Stimulated activated CD4-positive, alpha-beta T cell treated with anti-CD3 and anti-CD28 coated beads, Interleukin-1b, Interleukin-23, amount 100 ng/mL, for 4 hours (primary cell): ENCODE measurements around the gene TFF1.
A peak's percentile ranks its signal among the peaks of the same experiment; 100 is the strongest.

Experiments
- DNase-seq, 2 donors: peaks; one replicate each; pipeline ENCODE4 v3.0.0-alpha.2; 2020; ENCODE audit warnings: low read depth in 2 of 2

Gene TFF1

DNA sequence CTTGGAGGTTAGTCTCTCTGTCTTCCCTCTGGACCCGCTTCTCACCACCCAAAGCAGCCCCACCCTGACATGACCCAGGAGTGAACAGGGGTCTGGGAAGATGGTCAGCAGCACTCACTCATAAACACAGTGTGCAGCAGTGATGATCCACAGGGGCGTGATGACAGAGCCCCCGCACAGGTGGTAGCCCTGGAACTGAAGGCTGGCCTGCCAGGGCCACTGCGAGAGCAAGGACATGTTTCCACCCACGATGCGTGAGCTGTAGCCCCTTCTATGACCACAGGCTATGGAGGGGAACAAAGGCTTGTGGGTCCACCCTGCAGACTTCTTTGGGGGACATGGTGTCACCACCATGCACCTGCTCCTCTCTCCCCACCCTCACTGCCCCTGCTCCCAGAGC lies 16.6 kb upstream of the TFF1 start:
- DNase-seq, result no peak

DNA sequence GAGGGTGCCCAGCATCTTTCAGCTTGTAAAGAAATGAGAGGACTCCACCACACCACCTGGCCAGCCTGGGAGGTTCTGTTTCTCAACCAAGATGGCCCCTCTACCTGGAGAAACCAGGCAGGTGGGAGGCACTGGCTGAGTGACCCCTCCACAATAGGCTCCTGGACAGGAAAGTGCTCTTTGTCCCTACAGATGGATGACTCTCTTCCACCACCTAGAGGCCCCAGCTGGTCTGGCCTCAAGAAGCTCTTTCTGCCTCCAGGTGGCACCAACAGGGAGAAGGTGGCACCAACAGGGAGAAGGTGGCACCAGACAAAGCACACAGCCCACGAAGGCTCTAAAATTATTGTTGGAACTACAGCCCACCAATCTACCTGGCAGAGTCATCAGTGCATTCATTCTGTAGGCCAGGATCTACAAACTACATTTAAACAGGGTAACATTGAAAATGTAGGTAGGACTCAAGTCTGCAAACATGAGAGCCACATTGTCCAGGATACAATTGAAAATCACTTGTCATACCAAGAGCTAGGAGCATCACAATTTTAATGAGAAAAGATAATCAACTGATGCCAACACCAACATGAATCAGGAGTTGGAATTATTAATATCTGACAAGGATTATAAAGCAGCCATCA lies 15.1 kb upstream of the TFF1 start:
- peak in 1 of 2 donors; percentile 34 for DNase-seq

DNA sequence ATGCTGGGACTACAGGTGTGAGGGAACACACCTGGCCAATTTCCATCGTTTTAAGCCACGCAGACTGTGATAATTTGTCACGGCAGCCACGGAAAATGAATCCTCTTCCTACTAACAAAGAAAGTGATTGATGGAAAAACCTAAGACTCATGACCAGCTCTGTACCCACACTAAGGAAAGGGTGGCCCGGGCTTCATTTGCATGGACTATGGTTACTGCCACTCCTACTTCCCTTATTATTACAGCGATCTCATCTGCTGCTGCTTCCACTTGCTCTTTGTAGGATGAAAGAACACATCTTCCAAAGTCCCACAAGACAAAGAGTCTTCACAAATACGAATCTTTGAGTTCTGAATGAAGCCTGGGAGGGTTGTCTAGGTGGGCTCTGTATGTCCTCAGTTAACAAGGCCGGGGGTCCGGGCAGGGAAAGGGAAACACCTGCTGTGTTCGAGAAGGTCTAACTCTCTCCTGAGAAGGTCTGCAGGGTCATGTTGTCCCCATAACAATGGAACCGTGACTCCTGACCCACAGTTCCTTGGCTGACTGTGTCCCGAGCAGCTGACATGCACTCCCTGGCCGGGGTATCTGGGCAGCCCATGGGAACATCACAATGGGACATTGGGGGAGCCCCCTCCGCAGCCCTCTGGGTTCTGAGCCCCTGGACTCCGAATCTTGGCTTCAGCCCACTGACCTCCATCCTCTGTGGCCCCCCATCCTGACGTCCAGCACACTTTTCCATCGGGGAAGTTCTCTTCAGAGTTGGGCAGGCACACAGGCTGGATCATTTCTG lies 13.3 kb upstream of the TFF1 start:
- no peak for DNase-seq

DNA sequence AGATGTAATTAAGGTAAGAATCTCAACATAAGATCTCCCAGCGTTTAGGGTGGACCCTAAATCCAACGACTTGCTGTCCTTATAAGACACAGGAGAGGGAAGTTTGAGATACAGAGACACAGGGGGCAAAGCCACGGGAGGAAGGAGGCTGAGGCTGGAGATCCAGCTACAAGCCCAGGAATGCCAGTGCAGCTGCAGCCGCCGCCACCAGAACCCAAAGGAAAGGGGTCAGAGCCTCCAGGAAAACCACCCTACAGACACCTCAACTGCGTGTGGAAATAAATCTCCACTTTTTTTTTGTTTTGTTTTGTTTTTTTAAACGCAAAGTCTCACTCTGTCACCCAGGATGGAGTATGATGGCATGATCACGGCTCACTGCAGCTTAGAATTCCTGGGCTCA lies 12.1 kb upstream of the TFF1 start:
- DNase-seq, result no peak

DNA sequence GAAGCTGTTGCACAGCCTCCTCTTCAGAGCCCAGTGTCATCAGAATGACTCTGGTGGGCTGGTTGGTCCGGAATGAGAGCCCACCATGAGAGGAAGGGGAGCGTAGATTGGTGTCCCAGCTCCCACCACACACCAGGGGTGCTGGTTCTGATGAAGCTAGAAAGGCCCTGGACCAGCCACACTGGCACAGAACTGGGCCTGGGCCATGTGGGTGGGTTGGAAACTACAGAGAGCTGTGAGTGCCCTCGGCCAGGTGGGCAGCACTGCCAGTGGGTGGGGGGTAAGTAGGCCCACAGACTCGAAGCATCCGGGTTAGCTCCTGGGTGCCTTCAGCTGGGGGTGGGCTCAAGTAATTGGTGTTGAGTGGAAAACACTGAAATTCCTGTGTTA lies 11.6 kb upstream of the TFF1 start:
- no peak for DNase-seq

DNA sequence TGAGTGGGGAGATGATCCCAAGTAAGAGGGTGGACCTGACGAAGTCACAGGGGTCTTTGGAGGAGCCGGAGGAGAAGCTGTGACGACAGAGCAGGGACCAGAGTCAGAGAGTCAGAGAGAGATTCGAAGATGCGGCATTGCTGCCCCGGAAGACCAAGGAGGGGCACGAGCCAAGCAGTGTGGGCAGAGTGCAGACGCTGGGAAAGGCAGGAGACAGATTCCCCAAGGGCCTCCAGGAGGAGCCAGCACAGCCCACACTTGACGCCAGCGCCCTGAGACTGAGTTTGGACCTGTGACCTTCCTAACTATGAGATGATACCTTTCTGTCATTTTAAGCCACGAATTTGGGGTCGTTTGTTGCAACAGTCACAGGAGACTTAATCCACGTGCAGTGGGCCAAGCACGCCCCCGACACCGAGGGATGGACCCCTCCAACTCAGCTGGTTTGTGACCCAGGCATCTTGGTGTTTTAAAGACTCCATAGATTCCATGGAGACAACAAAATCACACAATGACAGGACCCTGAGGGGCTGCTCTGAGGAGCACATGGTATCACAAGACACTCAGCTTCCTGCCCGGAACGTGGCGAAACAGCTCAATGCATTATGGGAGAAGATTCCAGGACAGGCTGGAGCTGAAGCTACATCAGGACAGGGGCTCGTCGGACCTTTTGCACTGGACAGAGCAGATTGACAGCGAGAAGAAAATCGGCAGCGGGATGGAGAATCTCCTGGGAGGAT lies 11.0 kb upstream of the TFF1 start:
- no peak for DNase-seq

DNA sequence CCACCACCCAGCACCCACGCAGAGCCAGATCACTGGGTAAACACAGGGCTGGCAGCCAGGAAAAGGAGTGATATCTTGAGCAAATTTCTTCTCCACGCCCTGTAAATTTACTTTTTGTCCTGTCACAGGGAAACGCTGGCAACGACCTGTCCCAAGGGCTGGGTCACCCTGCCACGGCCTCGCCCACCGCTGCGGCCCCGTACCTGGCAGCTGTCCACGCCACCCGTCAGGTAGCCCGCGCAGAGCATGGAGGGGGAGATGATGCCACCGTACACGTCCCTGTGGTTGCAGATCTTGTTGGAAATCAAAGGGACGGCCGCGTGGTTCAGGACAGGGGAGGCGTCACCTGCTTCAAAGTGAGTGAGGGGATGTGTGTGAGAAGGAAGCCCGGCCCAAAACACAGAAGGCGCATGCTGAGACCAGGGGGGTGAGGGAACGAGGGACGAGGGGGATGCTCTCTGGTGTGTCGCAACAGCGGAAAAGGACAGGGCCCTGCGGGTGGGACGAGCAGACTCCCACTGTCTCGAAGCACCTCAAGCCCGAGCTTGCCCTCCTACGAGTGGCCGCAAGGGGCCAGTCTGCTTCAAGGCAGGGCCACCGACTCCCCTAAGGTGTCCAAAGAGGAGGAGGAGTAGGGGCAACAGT lies 10.1 kb upstream of the TFF1 start:
- no peak for DNase-seq

DNA sequence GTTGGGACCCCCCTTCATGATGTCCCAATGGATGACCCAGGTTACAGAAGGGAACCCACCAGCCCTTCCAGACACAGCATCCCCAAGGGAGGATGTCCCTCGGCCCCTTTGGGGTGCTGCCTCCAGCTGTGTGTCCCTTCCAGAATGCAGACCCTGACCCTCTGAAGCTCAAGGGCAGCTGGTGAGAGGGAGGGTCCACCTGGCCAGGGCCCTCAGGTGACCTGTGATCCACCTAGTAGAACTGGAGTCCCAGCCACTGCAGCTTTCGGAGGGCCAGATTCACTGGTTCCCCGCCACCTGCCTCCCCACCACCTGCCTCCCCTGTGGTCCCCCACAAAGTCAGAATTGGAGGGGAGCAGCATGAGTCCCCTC lies 9.6 kb upstream of the TFF1 start:
- no peak for DNase-seq

DNA sequence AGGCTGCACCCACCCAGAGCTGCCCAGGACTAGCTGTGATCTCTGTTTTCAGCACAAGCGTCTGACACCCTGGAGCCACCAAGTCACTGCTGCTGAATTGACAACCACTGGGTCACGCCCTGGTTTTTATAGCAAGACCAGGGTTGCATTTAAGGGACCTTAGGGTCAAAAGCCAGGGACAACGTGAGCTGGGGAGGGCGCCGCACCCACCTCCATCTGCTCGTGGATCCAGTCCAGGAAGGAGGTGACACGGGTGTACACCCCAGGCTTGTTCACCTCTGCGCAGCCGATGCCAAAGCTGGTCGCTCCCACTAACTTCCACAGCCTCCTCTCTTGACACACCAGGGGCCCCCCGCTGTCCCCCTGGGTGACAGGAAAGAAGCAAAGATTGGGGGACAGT lies 9.2 kb upstream of the TFF1 start:
- DNase-seq, result no peak

DNA sequence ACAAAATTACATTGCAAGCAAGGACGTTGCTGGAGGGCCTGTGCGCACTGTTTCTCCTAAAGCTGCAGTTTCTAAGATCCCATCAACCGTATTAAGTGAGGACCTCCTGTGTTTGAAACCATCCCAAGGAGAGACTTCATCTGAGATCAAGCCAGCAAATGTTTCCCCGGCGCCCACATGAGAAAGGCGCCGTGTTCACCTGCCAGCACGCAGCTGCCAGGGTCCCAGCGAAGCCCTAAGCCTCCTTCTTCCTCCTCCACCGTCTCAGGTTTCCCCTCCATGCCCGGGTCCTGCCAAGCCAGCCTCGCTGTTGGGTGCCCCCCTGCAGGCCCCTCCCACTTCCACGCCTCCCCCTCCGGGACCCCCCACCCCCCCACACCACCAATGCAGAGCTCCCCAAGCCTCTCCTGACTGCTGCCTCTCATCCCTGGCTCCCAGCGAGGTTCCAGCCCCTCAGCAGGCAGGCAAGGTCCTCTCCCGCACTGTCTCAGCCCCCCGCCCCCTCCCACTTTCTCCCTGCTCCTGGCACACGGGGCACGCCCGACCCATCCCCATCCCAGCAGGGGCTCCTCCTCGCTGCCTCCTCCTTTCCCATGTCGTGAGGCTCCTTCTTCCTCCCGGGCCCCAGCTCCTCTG lies 8.6 kb upstream of the TFF1 start:
- no peak for DNase-seq

DNA sequence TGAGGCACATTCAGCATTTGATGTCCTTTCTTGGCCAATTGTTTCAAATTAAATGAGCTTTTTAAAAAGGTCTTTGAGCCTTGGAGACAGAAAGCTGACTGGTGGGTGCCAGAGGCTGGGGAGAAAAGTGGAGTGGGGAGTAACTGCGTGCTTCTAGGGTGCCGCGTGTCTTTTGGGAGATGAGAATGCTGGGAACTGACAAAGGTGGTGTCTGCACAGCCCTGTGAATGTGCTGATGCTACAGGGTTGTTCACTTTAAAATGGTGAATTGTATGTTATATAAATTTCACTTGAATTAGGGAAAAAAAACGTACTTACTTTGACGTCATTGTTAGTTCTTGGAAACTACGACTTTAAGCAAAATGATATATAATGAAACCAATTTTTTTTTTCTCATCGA lies 8.1 kb upstream of the TFF1 start:
- no peak for DNase-seq

DNA sequence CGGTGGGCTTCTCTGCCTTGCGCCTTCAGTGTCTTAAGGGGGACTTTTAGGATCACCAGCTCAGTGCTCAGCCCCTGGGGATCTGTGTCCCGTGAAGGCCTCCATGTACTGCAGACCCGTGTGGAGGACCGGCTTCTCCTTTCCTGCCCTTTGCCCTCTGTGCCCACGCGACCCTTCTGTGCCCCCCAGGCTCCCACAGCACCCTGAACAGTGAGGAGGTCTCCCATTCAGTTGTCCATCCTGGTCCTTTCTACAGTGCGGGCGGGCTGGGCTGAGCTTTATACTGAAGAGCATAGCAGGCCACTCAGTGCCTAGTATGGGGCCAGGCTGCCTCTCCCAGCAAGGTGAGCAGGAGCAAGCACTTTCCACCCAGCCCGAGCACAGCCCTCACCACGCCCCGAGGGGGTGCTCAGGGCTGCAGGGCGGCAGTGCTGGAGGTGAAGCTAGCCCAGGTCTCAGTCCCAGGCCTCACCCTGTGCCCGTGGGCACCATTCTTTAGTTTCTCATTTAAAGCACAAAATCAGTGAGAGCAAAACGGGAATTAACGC lies 7.6 kb upstream of the TFF1 start:
- DNase-seq, result no peak

DNA sequence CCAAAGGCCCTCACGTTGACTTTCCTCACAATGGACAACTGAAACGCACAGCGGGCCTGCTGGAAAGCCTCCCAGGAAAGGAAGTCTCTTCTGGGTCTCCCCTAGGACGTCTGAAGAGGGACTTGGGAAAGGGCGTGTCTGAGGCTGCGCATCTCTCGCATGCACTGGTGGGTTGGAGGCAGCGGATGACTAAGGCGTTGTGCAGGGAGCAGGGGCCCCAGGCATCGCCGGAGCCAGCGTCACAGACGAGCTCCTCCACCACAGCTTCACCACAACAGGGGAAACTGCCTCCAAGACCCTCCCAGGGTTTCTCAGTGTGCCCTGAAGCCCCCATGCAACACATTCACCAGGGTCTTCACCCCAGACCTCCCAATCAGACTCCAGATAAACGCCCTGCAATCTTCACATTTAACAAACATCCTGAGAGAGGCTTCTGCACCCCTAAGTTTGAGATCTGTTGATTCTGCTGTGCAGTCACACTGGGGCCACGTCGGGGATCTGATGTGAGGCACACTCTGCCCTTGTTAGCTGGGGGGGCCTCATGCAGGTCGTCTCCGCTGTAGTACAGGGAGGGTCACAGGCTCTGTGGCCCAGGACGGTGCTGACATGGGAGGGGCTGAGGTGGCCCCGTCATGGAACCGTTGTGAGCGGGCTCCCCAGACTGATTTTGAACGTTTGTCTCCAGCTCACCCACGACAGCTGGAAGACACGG lies 7.0 kb upstream of the TFF1 start:
- peak in 1 of 2 donors; percentile 5 for DNase-seq

DNA sequence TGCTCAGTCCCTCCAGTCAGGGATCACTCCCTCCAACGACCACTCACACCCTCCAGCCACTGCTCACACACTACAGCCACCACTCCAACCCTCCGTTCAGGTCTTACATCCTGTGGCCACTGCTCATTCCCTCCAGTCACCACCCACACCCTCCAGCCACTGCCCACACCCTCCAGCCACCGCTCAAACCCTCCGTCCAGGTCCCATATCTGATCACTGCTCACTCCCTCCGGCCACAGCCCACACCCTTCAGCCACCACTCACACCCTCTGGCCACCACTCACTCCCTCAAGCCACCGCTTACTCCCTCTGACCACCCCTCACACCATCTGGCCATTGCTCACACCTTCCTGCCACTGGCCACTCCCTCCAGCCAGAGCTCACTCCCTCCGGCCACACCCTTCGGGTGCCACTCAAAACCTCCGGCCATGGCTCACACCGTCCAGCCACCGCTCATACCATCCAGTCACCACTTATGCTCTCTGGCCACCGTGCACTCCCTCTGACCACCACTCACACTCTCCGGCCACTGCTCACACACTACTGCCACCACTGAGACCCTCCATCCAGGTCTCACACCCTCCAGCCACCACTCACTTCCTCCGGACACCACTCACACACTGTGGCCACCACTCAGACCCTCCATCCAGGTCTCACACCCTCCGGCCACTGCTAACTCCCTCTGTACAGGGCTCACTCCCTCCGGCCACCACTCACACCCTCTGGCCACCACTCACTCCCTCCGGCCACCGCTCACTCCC lies 4.7 kb upstream of the TFF1 start:
- DNase-seq, result no peak

DNA sequence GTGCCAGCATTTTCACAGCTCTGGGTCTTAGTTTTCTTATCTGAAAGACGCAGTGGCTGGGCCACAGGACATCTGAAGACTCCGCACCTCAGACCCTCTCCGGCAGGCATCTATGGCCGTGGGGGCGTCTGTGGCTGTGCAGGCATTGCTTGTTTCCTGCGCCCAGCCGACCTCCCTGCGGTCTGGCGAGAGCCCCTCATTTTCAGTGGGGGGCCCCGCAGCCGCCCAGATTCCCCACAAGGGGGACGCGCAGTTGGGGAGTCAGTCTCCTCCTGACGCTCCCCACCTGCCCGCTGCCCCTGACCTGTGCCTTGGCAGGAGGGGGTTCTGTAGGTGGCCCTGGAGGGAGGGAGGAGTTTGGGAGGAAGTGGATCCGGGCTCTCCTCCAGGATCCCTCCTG lies 3.5 kb upstream of the TFF1 start:
- DNase-seq, result no peak

DNA sequence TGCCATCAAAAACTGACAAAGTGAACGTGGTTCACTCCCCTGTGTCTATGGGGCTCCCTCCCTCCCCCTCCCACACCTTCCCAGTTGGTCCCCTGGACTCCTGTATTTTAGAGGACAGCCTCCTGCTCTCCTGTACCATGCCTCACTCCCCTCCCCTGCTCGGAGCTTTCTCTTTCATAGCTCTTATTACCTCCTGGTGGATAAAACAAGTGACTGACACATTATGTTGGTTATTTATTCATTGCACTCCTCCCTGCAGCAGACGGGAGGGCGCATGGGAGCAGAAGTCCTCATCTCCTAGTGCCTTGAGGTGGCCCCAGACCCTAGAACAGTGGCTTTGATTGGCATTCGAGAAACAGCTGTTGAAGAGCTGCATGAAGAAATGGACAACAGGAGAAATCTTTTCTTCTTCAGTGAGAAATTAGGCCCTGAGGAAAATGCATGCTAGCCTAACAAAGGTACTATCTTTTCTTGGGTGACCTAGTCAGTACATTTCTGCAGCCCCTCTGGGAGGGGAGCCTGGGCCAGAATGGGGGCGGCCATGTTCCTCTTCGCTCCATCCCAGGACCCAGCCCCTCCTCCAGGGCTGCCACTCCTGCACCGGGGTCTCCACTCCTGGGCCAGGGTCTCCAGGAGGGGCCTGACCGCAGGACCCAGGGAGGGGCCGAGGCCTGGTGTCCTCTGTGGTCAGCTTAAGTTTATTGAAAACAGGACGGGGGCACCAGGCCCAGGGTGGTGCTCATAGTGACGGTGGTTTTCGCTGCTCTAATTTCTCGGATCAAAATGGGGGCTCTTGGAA lies 1.2 kb upstream of the TFF1 start:
- no peak for DNase-seq

DNA sequence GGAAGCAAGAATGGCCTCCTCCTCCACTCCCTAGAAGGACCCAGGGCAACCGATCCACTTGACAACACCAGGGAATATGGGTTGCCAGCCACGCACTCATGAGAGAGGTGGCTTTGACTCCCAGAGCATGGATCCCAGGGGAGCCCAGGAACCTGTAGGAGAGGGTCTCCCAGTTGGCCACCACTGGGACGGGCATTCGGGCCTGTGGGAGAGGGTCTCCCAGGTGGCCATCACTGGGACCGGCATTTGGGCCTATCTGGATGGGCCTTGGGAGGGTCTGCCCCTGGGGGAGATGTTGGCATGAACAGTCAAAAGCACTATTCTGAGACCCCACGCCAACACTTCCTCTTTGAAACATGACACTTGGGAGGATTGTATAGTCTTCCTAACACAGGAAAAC lies 565 bp downstream of the TFF1 start:
- DNase-seq, result no peak

DNA sequence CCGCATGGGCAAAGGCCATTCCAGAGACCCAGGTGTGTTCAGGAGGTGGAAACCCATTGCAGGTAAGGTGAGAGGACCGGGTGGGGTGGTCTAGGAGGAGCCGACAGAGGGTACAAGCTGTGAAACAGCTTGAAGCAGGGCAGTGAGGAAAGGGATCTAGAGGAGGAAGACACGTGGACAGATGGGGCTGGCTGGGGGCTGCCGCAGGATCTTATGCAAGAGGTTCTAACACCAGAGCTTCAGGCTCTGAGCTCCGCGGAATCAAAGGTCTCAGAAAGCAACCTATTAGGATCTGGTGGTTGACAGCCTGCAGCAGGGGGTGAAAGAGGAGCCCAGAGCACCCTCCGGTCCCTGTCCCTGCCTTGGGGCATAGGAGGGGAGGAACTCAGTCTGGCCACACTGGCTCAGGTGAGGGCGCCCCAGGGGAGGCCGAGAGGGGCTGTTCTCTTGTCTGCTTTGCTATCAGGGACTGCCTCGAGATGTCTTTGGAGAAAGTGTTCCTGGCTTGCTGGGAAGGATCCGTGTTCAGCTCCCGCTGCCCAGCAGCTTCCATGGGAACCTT lies 1.9 kb downstream of the TFF1 start:
- DNase-seq, result no peak

DNA sequence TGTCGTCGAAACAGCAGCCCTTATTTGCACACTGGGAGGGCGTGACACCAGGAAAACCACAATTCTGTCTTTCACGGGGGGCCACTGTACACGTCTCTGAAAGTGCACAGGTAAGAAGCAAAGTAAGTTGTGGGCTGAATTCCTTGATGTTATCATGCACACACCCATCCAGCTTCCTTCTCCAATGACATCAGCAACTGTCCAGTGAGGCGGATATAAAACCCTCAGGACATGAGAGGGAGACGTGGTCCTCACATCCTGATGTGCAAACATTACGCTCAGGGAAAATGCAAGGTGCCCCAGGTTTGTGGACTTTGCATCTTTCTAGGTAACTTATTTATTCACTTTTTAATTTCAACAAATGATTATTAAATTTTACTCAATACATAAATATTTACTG lies 3.0 kb downstream of the TFF1 start:
- DNase-seq, result no peak
